DOHH2 (cell line): ENCODE measurements around the gene ARID1A.
"Not testable (repeated sequence)": the region's sequence is repeated elsewhere in the genome, so short reads cannot be mapped to it uniquely, and the experiment has no call there.

Experiments used
- H3F3A ChIP-seq: fragments of 200-600 bp; sonication (generic), shearing (Covaris generic); 2 replicates; pipeline ENCODE4 v1.6.0; 2016; ENCODE audit warnings: antibody characterized with exemption, mild to moderate bottlenecking; ENCODE audit not compliant: control insufficient read depth, insufficient read depth
- H3K27ac ChIP-seq: fragments of 200-600 bp; sonication (generic); 2 replicates; pipeline ENCODE4 v1.5.1; 2014; ENCODE audit warnings: low read depth, mild to moderate bottlenecking, low read length, moderate library complexity
- H3K27me3 ChIP-seq: fragments of 200-600 bp; sonication (generic); 2 replicates; pipeline ENCODE4 v1.6.1; 2014; ENCODE audit warnings: mild to moderate bottlenecking, low read length, mixed read lengths; ENCODE audit not compliant: control insufficient read depth
- H3K36me3 ChIP-seq: fragments of 200-600 bp; sonication (generic); 2 replicates; pipeline ENCODE4 v1.6.1; 2014; ENCODE audit warnings: mild to moderate bottlenecking, low read length, moderate library complexity, mixed read lengths; ENCODE audit not compliant: control insufficient read depth
- H3K4me1 ChIP-seq: fragments of 200-600 bp; sonication (generic); 2 replicates; pipeline ENCODE4 v1.6.1; 2014; ENCODE audit warnings: mild to moderate bottlenecking, low read length, mixed read lengths; ENCODE audit not compliant: control insufficient read depth
- H3K4me2 ChIP-seq: fragments of 200-600 bp; sonication (generic); 2 replicates; pipeline ENCODE4 v1.6.0; 2014; ENCODE audit warnings: mild to moderate bottlenecking, low read length, moderate library complexity
- H3K4me3 ChIP-seq: fragments of 200-600 bp; sonication (generic); 2 replicates; pipeline ENCODE4 v1.5.1; 2014; ENCODE audit warnings: mild to moderate bottlenecking, low read length, mixed read lengths
- H3K79me2 ChIP-seq: fragments of 200-600 bp; sonication (generic); 2 replicates; pipeline ENCODE4 v1.6.1; 2014; ENCODE audit warnings: mild to moderate bottlenecking, low read length, mixed read lengths; ENCODE audit not compliant: control insufficient read depth
- H3K9me2 ChIP-seq: fragments of 200-600 bp; sonication (generic); replicated peaks from 2 replicates; pipeline ENCODE4 v1.6.1; 2014; ENCODE audit warnings: mild to moderate bottlenecking, low read length, mixed read lengths; ENCODE audit not compliant: control insufficient read depth
- H3K9me3 ChIP-seq: fragments of 200-600 bp; sonication (generic); 2 replicates; pipeline ENCODE4 v1.6.1; 2014; ENCODE audit warnings: antibody characterized with exemption, low read length, mixed read lengths; ENCODE audit not compliant: control insufficient read depth, insufficient read depth
- H4K20me1 ChIP-seq: fragments of 200-600 bp; sonication (generic); 2 replicates; pipeline ENCODE4 v1.6.0; 2014; ENCODE audit warnings: low read depth, mild to moderate bottlenecking, antibody characterized with exemption, low read length, moderate library complexity; ENCODE audit not compliant: control insufficient read depth, insufficient read depth
- CTCF ChIP-seq: fragments of 200-600 bp; sonication (generic); IDR thresholded peaks from one replicate; pipeline ENCODE4 v1.5.1; 2014; ENCODE audit warnings: antibody characterized with exemption, mild to moderate bottlenecking, low read depth, low read length; ENCODE audit not compliant: poor library complexity, severe bottlenecking
- EZH2phosphoT487 ChIP-seq: fragments of 200-600 bp; sonication (generic); IDR thresholded peaks from 2 replicates; pipeline ENCODE4 v1.6.1; 2017; ENCODE audit warnings: borderline replicate concordance, mild to moderate bottlenecking, antibody characterized with exemption, low read length, moderate library complexity, mixed read lengths

ARID1A gene

GRCh38 chr1:26704629-26705028, 8.8 kb downstream of the ARID1A start:
- Histone ChIP-seq H3F3A (peaks cover 4% of the 10 kb centered on the region; the same call in 1 of the 2 replicates), H3K27ac (no peak overlapping the region), H3K9me3 (no peaks in the 10 kb centered on the region), H4K20me1 (peaks cover 57% of the 10 kb centered on the region), H3K9me2 (no peaks in the 10 kb centered on the region), H3K4me3 (0 out of 2 replicates have a peak overlapping the region, but pooled peaks have one; percentile 3), H3K79me2 (peaks cover 100% of the 10 kb centered on the region), H3K4me1 (peaks cover 81% of the 10 kb centered on the region), H3K36me3 (peaks cover 90% of the 10 kb centered on the region), H3K4me2 (peak overlapping the region; percentile 87), H3K27me3 (no peaks in the 10 kb centered on the region)
- TF ChIP-seq EZH2phosphoT487 = no peak
- TF ChIP-seq CTCF = no peak

GRCh38 chr1:26705227-26705626, 9.4 kb downstream of the ARID1A start:
- Histone ChIP-seq H3K4me1 (peaks cover 75% of the 10 kb centered on the region), H3K79me2 (peaks cover 100% of the 10 kb centered on the region), H3K4me3 (peak overlapping the region; percentile 23), H3K36me3 (peaks cover 86% of the 10 kb centered on the region), H3K4me2 (peak overlapping the region; percentile 87), H4K20me1 (peaks cover 51% of the 10 kb centered on the region)
- H3K27ac ChIP-seq, H3K27me3 ChIP-seq, H3F3A ChIP-seq, H3K9me3 ChIP-seq, H3K9me2 ChIP-seq: not testable (repeated sequence)

- H3F3A ChIP-seq = peaks cover 4% of the 10 kb centered on the region; the same call in 1 of the 2 replicates
- peaks cover 86% of the 10 kb centered on the region for H3K36me3 ChIP-seq
- H3K9me2 ChIP-seq = no peaks in the 10 kb centered on the region
- H3K4me1 ChIP-seq = peaks cover 69% of the 10 kb centered on the region
- peak overlapping the region; percentile 23 for H3K4me3 ChIP-seq
- peaks cover 100% of the 10 kb centered on the region for H3K79me2 ChIP-seq
- H4K20me1 ChIP-seq = peaks cover 45% of the 10 kb centered on the region
- TF ChIP-seq CTCF (no peak), EZH2phosphoT487 (no peak)
- H3K4me2 ChIP-seq = peak overlapping the region; percentile 87
- H3K27me3 ChIP-seq = no peaks in the 10 kb centered on the region
- H3K9me3 ChIP-seq = no peaks in the 10 kb centered on the region
- 0 out of 2 replicates have a peak overlapping the region, but pooled peaks have one; percentile 11 for H3K27ac ChIP-seq
Measured at GRCh38 chr1:26705788-26706311, 10.0 kb downstream of the ARID1A start.

- peaks cover 4% of the 10 kb centered on the region; the same call in 1 of the 2 replicates for H3F3A ChIP-seq
- no peaks in the 10 kb centered on the region for H3K9me2 ChIP-seq
- H3K4me3 ChIP-seq = peak overlapping the region; percentile 23
- peak overlapping the region; percentile 87 for H3K4me2 ChIP-seq
- H3K27me3 ChIP-seq = no peaks in the 10 kb centered on the region
- H3K79me2 ChIP-seq = peaks cover 100% of the 10 kb centered on the region
- H3K27ac ChIP-seq = 0 out of 2 replicates have a peak overlapping the region, but pooled peaks have one; percentile 11
- H3K36me3 ChIP-seq = peaks cover 83% of the 10 kb centered on the region
- H3K4me1 ChIP-seq = peaks cover 65% of the 10 kb centered on the region
- H3K9me3 ChIP-seq = no peaks in the 10 kb centered on the region
- TF ChIP-seq CTCF (no peak), EZH2phosphoT487 (no peak)
- peaks cover 46% of the 10 kb centered on the region for H4K20me1 ChIP-seq
Measured at GRCh38 chr1:26706315-26706714, 10.5 kb downstream of the ARID1A start.
